CD14-positive monocyte (primary cell): ENCODE results near the gene KRT32. TPM values are rescaled to one million over a fixed set of nuclear protein-coding genes. Genes with fewer than 3 reads are reported as not detected.
A peak's percentile ranks its signal among the peaks of the same experiment; 100 is the strongest.

Source experiments
- DNase-seq, 3 donors: peaks; one replicate each; pipeline ENCODE4 v3.0.0-alpha.2; 2011 to 2022
- H2AFZ ChIP-seq: 2 replicates; pipeline ENCODE4 v1.6.0; 2012; ENCODE audit warnings: mild to moderate bottlenecking, low read depth, low read length, inconsistent platforms; ENCODE audit not compliant: insufficient read depth, poor library complexity, severe bottlenecking
- H3K27ac ChIP-seq, 2 donors: 1 replicate in 1 of 2; 2 replicates in 1 of 2; pipeline ENCODE4 v1.5.1; 2012 to 2013; ENCODE audit warnings: low read length in 2 of 2, control low read depth in 1 of 2, inconsistent platforms in 1 of 2, low read depth in 1 of 2, mild to moderate bottlenecking in 1 of 2
- H3K27me3 ChIP-seq, 2 donors: one replicate each; pipeline versions ENCODE4 v1.6.0 to v1.6.1; 2011 to 2013; ENCODE audit warnings: low read length in 2 of 2; ENCODE audit not compliant: control insufficient read depth in 2 of 2, insufficient read depth in 2 of 2
- H3K36me3 ChIP-seq, 2 donors: replicated peaks in 1 of 2; 1 replicate in 1 of 2; 2 replicates in 1 of 2; pipeline versions ENCODE4 v1.5.1 to v1.6.1; 2012 to 2013; ENCODE audit warnings: low read length in 2 of 2, control low read depth in 1 of 2, inconsistent platforms in 1 of 2, mild to moderate bottlenecking in 1 of 2; ENCODE audit not compliant: insufficient read depth in 2 of 2, control insufficient read depth in 1 of 2
- H3K4me1 ChIP-seq, 2 donors: 1 replicate in 1 of 2; 2 replicates in 1 of 2; pipeline versions ENCODE4 v1.5.1 to v1.6.1; 2012 to 2013; ENCODE audit warnings: low read length in 2 of 2, control low read depth in 1 of 2, inconsistent platforms in 1 of 2, mild to moderate bottlenecking in 1 of 2, moderate library complexity in 1 of 2; ENCODE audit not compliant: insufficient read depth in 2 of 2, control insufficient read depth in 1 of 2
- H3K4me2 ChIP-seq: replicated peaks from 2 replicates; pipeline ENCODE3; 2012; ENCODE audit warnings: low read length, moderate library complexity, mild to moderate bottlenecking; ENCODE audit not compliant: poor library complexity, severe bottlenecking; ENCODE audit errors: extremely low read depth
- H3K4me3 ChIP-seq, 3 experiments: fragments of 200-600 bp in 1 of 3; sonication (generic) in 1 of 3; replicated peaks in 1 of 3; 1 replicate in 2 of 3; 2 replicates in 1 of 3; pipeline ENCODE4 v1.5.1; 2011 to 2013; ENCODE audit warnings: low read length in 3 of 3, mild to moderate bottlenecking in 3 of 3, control low read depth in 2 of 3, low read depth in 2 of 3, inconsistent platforms in 1 of 3, moderate library complexity in 1 of 3
- H3K79me2 ChIP-seq: 2 replicates; pipeline ENCODE4 v1.6.0; 2012; ENCODE audit warnings: mild to moderate bottlenecking, control low read depth, inconsistent platforms, low read length, moderate library complexity; ENCODE audit not compliant: insufficient read depth
- H3K9ac ChIP-seq: 2 replicates; pipeline ENCODE4 v1.6.0; 2017; ENCODE audit warnings: low read length, mild to moderate bottlenecking; ENCODE audit not compliant: insufficient read depth, poor library complexity, severe bottlenecking
- H3K9me3 ChIP-seq, 2 donors: replicated peaks in 1 of 2; 1 replicate in 1 of 2; 2 replicates in 1 of 2; pipeline versions ENCODE4 v1.5.1 to v1.6.1; 2012 to 2013; ENCODE audit warnings: low read length in 2 of 2, control low read depth in 1 of 2; ENCODE audit not compliant: control insufficient read depth in 1 of 2, insufficient read depth in 1 of 2
- H4K20me1 ChIP-seq: 2 replicates; pipeline ENCODE4 v1.6.0; 2012; ENCODE audit warnings: mild to moderate bottlenecking, low read length, control low read depth, moderate library complexity; ENCODE audit not compliant: insufficient read depth
- H3K27ac Mint-ChIP-seq, 7 donors: one replicate each; pipeline ENCODE4 v1.8.0; 2020; ENCODE audit warnings: mild to moderate bottlenecking in 7 of 7, mixed read lengths in 7 of 7, moderate library complexity in 6 of 7, inconsistent platforms in 2 of 7
- H3K27me3 Mint-ChIP-seq, 3 donors: one replicate each; pipeline ENCODE4 v1.8.0; 2021 to 2022; ENCODE audit warnings: low read depth in 3 of 3, mild to moderate bottlenecking in 3 of 3, mixed read lengths in 3 of 3, moderate library complexity in 3 of 3, inconsistent platforms in 1 of 3
- H3K36me3 Mint-ChIP-seq, 2 donors: one replicate each; pipeline ENCODE4 v1.8.0; 2020; ENCODE audit warnings: mixed read lengths in 2 of 2, inconsistent platforms in 1 of 2, mild to moderate bottlenecking in 1 of 2
- H3K4me1 Mint-ChIP-seq: one replicate; pipeline ENCODE4 v1.8.0; 2020; ENCODE audit warnings: mild to moderate bottlenecking, mixed read lengths
- H3K4me3 Mint-ChIP-seq, 2 donors: one replicate each; pipeline ENCODE4 v1.8.0; 2020; ENCODE audit warnings: mild to moderate bottlenecking in 2 of 2, mixed read lengths in 2 of 2, moderate library complexity in 1 of 2
- H3K9me3 Mint-ChIP-seq, 7 donors: one replicate each; pipeline ENCODE4 v1.8.0; 2020 to 2022; ENCODE audit warnings: mixed read lengths in 7 of 7, mild to moderate bottlenecking in 6 of 7, moderate library complexity in 6 of 7, inconsistent platforms in 2 of 7
- WGBS: methylation state at CpG from one replicate; pipeline ENCODE4 v1.1.5; 2013; ENCODE audit warnings: missing lambda C conversion rate; ENCODE audit not compliant: insufficient coverage; 5-methylcytosine and 5-hydroxymethylcytosine counted together
- intact Hi-C, 2 donors: fragments of 100-400 bp; cut with micrococcal nuclease; formaldehyde crosslinking; loops; one replicate each; pipeline versions ENCODE4 v1.15.0 to v1.15.1; 2023
- polyA plus RNA-seq, 3 donors: library from polyadenylated mRNA; depleted of rRNA in 1 of 3; unstranded in 2 of 3; stranded (reverse) in 1 of 3; fragments of 300-500 nt in 2 of 3; fragments of >200 nt in 1 of 3; fragmentation: Illumina TruSeq in 2 of 3; gene quantifications; 1 replicate in 2 of 3; 2 replicates in 1 of 3; pipeline ENCODE4 v1.2.3, GENCODE V29; 2012 to 2021
- TF ChIP-seq, protein P1 (sequence below): fragments of 200-600 bp; IDR thresholded peaks from one replicate; pipeline ENCODE4 v1.8.0; 2022; ENCODE audit warnings: antibody characterized with exemption, mild to moderate bottlenecking

KRT32 gene
- polyA plus RNA-seq, 3 donors = not detected

DNA sequence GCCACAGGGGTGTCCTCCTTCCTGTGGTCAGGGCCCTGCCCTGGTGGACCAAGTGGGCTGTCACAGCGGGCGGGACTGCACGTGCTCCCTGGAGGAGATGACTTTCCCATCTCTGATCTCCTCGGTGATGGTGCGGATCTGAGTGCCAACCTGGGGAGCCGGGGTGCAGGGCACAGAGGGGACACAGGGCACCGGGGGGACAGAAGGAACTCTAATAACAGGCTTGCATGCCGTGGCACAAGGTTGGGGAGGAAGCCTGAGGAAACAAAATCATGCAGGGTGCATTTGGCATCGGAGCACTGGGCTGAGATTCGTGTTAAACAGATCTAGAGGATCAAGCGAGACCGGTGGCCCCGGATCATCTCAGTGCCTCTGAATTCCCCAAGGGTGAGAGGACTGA lies 19.1 kb upstream of the KRT32 start:
- H3K27me3 Mint-ChIP-seq = peaks cover 2 to 7% (median 6%) of the 10 kb centered on the region in 3 donors
- no peak overlapping the region for H3K4me3 ChIP-seq
- H3K4me1 ChIP-seq = peaks cover 24 to 28% of the 10 kb centered on the region in 2 donors
- no peak overlapping the region for H2AFZ ChIP-seq
- no peak overlapping the region for H3K27ac ChIP-seq
- TF ChIP-seq, protein P1, sequence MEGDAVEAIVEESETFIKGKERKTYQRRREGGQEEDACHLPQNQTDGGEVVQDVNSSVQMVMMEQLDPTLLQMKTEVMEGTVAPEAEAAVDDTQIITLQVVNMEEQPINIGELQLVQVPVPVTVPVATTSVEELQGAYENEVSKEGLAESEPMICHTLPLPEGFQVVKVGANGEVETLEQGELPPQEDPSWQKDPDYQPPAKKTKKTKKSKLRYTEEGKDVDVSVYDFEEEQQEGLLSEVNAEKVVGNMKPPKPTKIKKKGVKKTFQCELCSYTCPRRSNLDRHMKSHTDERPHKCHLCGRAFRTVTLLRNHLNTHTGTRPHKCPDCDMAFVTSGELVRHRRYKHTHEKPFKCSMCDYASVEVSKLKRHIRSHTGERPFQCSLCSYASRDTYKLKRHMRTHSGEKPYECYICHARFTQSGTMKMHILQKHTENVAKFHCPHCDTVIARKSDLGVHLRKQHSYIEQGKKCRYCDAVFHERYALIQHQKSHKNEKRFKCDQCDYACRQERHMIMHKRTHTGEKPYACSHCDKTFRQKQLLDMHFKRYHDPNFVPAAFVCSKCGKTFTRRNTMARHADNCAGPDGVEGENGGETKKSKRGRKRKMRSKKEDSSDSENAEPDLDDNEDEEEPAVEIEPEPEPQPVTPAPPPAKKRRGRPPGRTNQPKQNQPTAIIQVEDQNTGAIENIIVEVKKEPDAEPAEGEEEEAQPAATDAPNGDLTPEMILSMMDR = no peak
- 89% methylated on average over 13 of the region's 13 CpGs for WGBS
- H3K79me2 ChIP-seq = no peaks in the 10 kb centered on the region
- H3K9ac ChIP-seq = no peak overlapping the region
- no peaks in the 10 kb centered on the region for H3K27me3 ChIP-seq
- peaks cover 25% of the 10 kb centered on the region for H3K4me1 Mint-ChIP-seq
- no peaks in the 10 kb centered on the region for H3K36me3 ChIP-seq
- intact Hi-C loops = loop anchor here in 1 of 2 donors (5.0 kb wide), 1 partner anchor 61 kb away; no protein-coding TSS in a partner anchor
- no peaks in the 10 kb centered on the region for H3K9me3 ChIP-seq
- no peaks in the 10 kb centered on the region for H3K36me3 Mint-ChIP-seq
- no peaks in the 10 kb centered on the region for H3K9me3 Mint-ChIP-seq
- no peaks in the 10 kb centered on the region for H4K20me1 ChIP-seq
- no peak overlapping the region for H3K4me2 ChIP-seq
- DNase-seq = no peak
- no peak overlapping the region for H3K4me3 Mint-ChIP-seq
- H3K27ac Mint-ChIP-seq = no peak overlapping the region

DNA sequence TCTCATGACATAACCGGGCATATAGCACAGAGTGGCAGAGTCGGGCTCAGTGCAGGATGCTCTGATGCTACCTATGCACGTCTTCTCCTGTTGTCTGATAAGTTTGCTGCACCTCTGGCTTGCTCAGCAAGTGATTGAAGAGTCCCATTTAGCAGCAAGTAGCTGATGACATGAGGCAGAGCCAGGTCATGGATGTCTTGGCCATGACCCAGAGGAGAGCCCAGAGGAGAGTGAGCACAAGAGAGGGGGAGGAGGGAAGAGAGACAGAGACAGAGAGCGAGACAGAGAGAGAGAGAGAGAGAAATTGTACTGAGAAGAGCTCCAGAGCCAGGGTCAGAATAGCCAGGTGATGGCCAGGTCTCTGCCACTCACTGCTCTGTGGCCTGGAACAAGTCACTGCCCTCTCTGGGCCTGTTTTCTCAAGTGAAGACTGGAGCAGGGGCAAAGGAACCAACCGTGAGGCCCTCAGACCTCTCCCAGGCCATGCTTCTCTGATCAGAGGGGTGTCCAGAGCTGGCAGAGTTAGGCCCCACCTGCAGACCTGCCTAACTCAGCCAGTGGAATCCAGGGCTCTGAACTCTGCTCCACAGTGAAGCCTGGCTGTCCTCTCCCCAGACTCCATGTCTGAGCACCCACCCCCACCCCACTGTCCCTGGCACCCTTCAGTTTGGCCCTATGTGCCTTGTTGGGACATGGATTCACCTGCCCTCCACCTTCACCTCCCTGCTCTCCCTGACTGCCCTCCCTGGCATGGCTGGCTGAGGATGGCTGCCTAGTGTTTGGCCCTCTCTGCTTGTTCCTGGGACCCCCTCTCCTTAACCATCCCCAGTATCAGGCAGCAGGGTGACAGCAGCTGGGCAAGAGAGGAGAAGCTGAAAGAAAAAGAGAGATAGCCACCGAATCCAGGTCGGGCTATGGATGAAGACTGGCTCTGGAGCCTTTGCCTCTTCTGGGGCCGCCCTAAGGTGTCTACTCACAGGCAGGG lies 18.0 kb upstream of the KRT32 start:
- no peak overlapping the region for H3K27ac ChIP-seq
- DNase-seq = no peak
- intact Hi-C loops = loop anchor here in 1 of 2 donors (5.0 kb wide), 1 partner anchor 62 kb away; no protein-coding TSS in a partner anchor
- no peaks in the 10 kb centered on the region for H3K79me2 ChIP-seq
- H2AFZ ChIP-seq = no peak overlapping the region
- no peaks in the 10 kb centered on the region for H3K36me3 Mint-ChIP-seq
- H3K27me3 ChIP-seq = no peaks in the 10 kb centered on the region
- H3K27ac Mint-ChIP-seq = no peak overlapping the region
- no peak overlapping the region for H3K4me3 ChIP-seq
- no peaks in the 10 kb centered on the region for H3K9me3 Mint-ChIP-seq
- 91% methylated on average over 8 of the region's 8 CpGs for WGBS
- TF ChIP-seq, protein P1 = no peak
- H3K9me3 ChIP-seq = no peaks in the 10 kb centered on the region
- H4K20me1 ChIP-seq = no peaks in the 10 kb centered on the region
- no peaks in the 10 kb centered on the region for H3K36me3 ChIP-seq
- peak overlapping the region in 1 of 2 donors; percentile 13 for H3K4me3 Mint-ChIP-seq
- peaks cover 2 to 7% (median 6%) of the 10 kb centered on the region in 3 donors for H3K27me3 Mint-ChIP-seq
- no peak overlapping the region for H3K9ac ChIP-seq
- peaks cover 14 to 21% of the 10 kb centered on the region in 2 donors for H3K4me1 ChIP-seq
- H3K4me1 Mint-ChIP-seq = peaks cover 18% of the 10 kb centered on the region
- H3K4me2 ChIP-seq = no peak overlapping the region
